ENCODE results near the gene SPSB2. TPM values are rescaled to one million over a fixed set of nuclear protein-coding genes. Genes with fewer than 3 reads are reported as not detected.

SPSB2 gene
- total RNA-seq, 1 donor: 11.9 TPM

DNA sequence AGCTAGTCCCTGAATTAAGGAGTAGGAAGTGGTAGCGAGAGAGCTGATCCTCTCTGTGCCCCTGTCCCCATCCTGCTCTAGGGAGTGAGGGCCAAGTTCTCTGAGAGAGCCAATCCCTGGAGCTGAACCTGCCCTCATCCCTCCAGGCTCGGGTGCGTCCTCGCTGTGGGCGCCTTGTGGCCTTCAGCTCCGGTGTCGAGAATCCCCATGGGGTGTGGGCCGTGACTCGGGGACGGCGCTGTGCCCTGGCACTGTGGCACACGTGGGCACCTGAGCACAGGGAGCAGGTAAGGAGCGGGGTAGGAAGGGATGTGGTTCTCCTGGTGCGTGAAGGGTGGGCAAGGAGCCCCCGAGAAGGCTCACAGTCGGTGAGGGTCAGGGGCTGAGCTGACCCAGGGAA, 34.2 kb downstream of the SPSB2 start:
- TF ChIP-seq, protein P1, sequence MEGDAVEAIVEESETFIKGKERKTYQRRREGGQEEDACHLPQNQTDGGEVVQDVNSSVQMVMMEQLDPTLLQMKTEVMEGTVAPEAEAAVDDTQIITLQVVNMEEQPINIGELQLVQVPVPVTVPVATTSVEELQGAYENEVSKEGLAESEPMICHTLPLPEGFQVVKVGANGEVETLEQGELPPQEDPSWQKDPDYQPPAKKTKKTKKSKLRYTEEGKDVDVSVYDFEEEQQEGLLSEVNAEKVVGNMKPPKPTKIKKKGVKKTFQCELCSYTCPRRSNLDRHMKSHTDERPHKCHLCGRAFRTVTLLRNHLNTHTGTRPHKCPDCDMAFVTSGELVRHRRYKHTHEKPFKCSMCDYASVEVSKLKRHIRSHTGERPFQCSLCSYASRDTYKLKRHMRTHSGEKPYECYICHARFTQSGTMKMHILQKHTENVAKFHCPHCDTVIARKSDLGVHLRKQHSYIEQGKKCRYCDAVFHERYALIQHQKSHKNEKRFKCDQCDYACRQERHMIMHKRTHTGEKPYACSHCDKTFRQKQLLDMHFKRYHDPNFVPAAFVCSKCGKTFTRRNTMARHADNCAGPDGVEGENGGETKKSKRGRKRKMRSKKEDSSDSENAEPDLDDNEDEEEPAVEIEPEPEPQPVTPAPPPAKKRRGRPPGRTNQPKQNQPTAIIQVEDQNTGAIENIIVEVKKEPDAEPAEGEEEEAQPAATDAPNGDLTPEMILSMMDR (IDR thresholded peaks at IDR 0.05; ENCODE audit: extremely low read depth, low read depth, low read length): no peak
- DNase-seq (ENCODE audit: insufficient read length, low spot score, missing footprints): peak; percentile 38
- Histone ChIP-seq H3K36me3 (ENCODE audit: insufficient read depth, low read length) (peaks cover 74% of the 10 kb centered on the region), H3K4me2 (ENCODE audit: insufficient read depth, low read length) (no peak overlapping the region), H2AFZ (ENCODE audit: low read length) (no peak overlapping the region), H3K27me3 (ENCODE audit: insufficient read depth, low read length) (no peaks in the 10 kb centered on the region), H3K4me3 (ENCODE audit: insufficient read depth, low read length) (no peak overlapping the region), H3K4me1 (ENCODE audit: insufficient read depth, low read length) (no peaks in the 10 kb centered on the region), H4K20me1 (ENCODE audit: insufficient read depth, low read length) (peaks cover 11% of the 10 kb centered on the region), H3K79me2 (ENCODE audit: insufficient read depth, low read length) (peaks cover 2% of the 10 kb centered on the region), H3K9me3 (ENCODE audit: low read depth, low read length) (no peaks in the 10 kb centered on the region), H3K27ac (ENCODE audit: low read depth, low read length) (no peak overlapping the region)

DNA sequence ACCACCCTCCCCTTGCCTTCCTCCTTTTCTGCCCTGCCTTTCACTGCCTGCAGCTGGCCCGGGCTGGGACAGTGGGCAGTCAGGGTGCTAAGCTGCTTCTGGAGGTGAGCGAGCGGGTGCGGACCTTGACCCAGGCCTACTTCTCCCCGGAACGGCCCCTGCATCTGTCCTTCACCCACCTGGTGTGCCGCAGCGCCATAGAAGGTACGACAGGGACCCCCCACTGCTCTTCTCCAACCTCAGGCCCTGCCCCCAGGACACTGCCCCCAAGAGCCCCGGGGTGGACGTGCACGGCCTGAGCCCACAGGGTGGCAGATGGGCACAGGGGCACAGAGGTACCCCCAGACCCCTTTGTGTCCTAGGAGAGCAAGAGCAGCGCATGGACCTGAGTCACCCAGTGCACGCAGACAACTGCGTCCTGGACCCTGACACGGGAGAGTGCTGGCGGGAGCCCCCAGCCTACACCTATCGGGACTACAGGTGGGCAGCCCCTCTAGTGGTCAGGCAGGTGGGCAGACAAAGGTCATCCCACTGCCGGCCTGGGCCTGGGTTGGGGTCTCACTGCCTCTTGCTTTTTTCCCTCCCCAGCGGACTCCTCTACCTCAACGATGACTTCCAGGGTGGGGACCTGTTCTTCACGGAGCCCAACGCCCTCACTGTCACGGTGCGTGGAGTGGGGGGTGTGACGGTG, 35.6 kb downstream of the SPSB2 start:
- Histone ChIP-seq H3K9me3 (ENCODE audit: low read depth, low read length) (no peaks in the 10 kb centered on the region), H3K27me3 (ENCODE audit: insufficient read depth, low read length) (no peaks in the 10 kb centered on the region), H3K27ac (ENCODE audit: low read depth, low read length) (no peak overlapping the region), H3K4me1 (ENCODE audit: insufficient read depth, low read length) (no peaks in the 10 kb centered on the region), H4K20me1 (ENCODE audit: insufficient read depth, low read length) (peaks cover 16% of the 10 kb centered on the region), H3K4me2 (ENCODE audit: insufficient read depth, low read length) (no peak overlapping the region), H3K79me2 (ENCODE audit: insufficient read depth, low read length) (peaks cover 5% of the 10 kb centered on the region), H2AFZ (ENCODE audit: low read length) (no peak overlapping the region), H3K4me3 (ENCODE audit: insufficient read depth, low read length) (no peak overlapping the region), H3K36me3 (ENCODE audit: insufficient read depth, low read length) (peaks cover 68% of the 10 kb centered on the region)
- no peak for DNase-seq (ENCODE audit: insufficient read length, low spot score, missing footprints)
- TF ChIP-seq, protein P1 (IDR thresholded peaks at IDR 0.05; ENCODE audit: extremely low read depth, low read depth, low read length): no peak

DNA sequence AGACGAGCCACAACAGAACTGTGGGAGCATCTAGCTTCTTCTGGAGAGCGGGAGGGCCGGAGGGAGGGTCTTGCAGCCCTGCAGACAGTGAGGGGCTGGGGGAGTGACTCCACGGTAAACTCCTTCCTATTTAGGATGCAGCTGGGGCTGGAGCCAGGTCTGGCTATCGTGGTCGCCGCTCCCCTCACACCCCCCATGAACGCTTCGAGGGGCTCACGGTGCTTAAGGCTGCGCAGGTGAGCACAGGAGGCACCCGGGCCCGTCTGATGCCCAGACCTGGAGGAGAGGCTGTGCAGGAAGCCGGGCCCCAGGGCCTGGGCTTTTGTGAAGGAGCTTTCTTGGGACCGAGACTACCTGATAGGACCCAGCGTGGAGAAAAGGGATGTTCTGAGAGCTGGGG, 36.3 kb downstream of the SPSB2 start:
- Histone ChIP-seq H4K20me1 (ENCODE audit: insufficient read depth, low read length) (peaks cover 16% of the 10 kb centered on the region), H3K9me3 (ENCODE audit: low read depth, low read length) (no peaks in the 10 kb centered on the region), H3K27ac (ENCODE audit: low read depth, low read length) (no peak overlapping the region), H3K4me3 (ENCODE audit: insufficient read depth, low read length) (no peak overlapping the region), H3K79me2 (ENCODE audit: insufficient read depth, low read length) (peaks cover 7% of the 10 kb centered on the region), H3K4me1 (ENCODE audit: insufficient read depth, low read length) (no peaks in the 10 kb centered on the region), H3K36me3 (ENCODE audit: insufficient read depth, low read length) (peaks cover 67% of the 10 kb centered on the region), H3K4me2 (ENCODE audit: insufficient read depth, low read length) (no peak overlapping the region), H2AFZ (ENCODE audit: low read length) (no peak overlapping the region), H3K27me3 (ENCODE audit: insufficient read depth, low read length) (no peaks in the 10 kb centered on the region)
- DNase-seq (ENCODE audit: insufficient read length, low spot score, missing footprints): peak; percentile 63
- TF ChIP-seq, protein P1 (IDR thresholded peaks at IDR 0.05; ENCODE audit: extremely low read depth, low read depth, low read length): no peak

GRCh38 chr12:6834873-6835272, 38.2 kb downstream of the SPSB2 start:
- no peaks in the 10 kb centered on the region for H3K27me3 ChIP-seq (ENCODE audit: insufficient read depth, low read length)
- H3K36me3 ChIP-seq (ENCODE audit: insufficient read depth, low read length): peaks cover 75% of the 10 kb centered on the region
- TF ChIP-seq, protein P1 (IDR thresholded peaks at IDR 0.05; ENCODE audit: extremely low read depth, low read depth, low read length): no peak

More at GRCh38 chr12:6834873-6835272, 38.2 kb downstream of the SPSB2 start:
- Histone ChIP-seq H3K79me2 (ENCODE audit: insufficient read depth, low read length) (peaks cover 22% of the 10 kb centered on the region), H3K27ac (ENCODE audit: low read depth, low read length) (no peak overlapping the region), H2AFZ (ENCODE audit: low read length) (no peak overlapping the region), H3K4me2 (ENCODE audit: insufficient read depth, low read length) (no peak overlapping the region), H3K4me3 (ENCODE audit: insufficient read depth, low read length) (no peak overlapping the region), H4K20me1 (ENCODE audit: insufficient read depth, low read length) (peaks cover 17% of the 10 kb centered on the region), H3K4me1 (ENCODE audit: insufficient read depth, low read length) (peaks cover 3% of the 10 kb centered on the region), H3K9me3 (ENCODE audit: low read depth, low read length) (no peaks in the 10 kb centered on the region)
- DNase-seq (ENCODE audit: insufficient read length, low spot score, missing footprints): peak; percentile 54

Measured in osteoblast (primary cell).